NCI-H2227 (cell line): ENCODE results near the gene GCHFR.

Experiments
- DNase-seq: peaks from one replicate; lab custom pipeline; 2025; ENCODE audit not compliant: unreplicated experiment; lab: John Stamatoyannopoulos, UW

Gene GCHFR

GRCh38 chr15:40763801-40764628, at the start of gene GCHFR:
GCHFR (plus strand) TSS chr15:40764068; CDS start chr15:40764181, 113 bp downstream.
- no peak for DNase-seq

- DNase-seq = no peak
These were observed 49.7 kb upstream of the GCHFR start for GRCh38 chr15:40714144-40714543.

- no peak for DNase-seq
These were observed 47.7 kb upstream of the GCHFR start for GRCh38 chr15:40716165-40716564.

GRCh38 chr15:40721701-40722100, 42.2 kb upstream of the GCHFR start:
- DNase-seq = no peak

GRCh38 chr15:40722354-40722753, 41.5 kb upstream of the GCHFR start:
- no peak for DNase-seq

GRCh38 chr15:40722934-40723333, 40.9 kb upstream of the GCHFR start:
- DNase-seq = no peak

DNA sequence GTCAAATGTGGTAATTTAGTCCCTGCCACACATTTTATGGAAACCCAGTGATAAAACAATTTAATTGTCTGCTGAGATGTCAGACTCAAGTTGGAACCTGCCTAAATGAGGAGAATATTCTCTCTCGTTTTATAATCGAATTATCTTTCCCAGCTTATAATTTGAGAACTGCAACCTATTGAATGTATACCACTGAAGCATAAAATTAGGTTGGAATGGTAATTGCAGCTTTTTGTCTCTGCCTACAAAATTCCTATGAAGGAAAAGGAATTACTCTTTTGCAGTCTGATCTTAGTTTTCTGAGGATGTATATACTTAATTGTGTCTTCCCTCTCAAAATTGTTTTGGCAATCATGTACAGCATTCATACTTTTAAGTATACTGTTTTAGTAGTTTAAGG, 39.9 kb upstream of the GCHFR start:
- DNase-seq = no peak

DNA sequence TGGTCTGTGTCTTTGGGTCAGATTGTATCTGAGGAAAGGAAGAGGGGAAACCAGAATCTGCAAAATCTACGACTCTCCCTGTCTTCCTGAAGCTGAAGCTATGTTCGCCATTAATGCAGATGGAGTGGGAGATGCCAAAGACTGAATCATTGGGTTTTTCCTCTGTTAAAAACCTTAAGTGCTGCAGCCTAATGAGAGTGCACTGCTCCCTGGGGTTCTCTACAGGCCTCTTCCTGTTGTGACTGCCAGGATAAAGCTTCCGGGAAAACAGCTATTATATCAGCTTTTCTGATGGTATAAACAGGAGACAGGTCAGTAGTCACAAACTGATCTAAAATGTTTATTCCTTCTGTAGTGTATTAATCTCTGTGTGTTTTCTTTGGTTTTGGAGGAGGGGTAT, 32.8 kb upstream of the GCHFR start:
- DNase-seq = peak; percentile 4

- DNase-seq = no peak
These were observed 27.3 kb upstream of the GCHFR start for GRCh38 chr15:40736575-40736974.

DNA sequence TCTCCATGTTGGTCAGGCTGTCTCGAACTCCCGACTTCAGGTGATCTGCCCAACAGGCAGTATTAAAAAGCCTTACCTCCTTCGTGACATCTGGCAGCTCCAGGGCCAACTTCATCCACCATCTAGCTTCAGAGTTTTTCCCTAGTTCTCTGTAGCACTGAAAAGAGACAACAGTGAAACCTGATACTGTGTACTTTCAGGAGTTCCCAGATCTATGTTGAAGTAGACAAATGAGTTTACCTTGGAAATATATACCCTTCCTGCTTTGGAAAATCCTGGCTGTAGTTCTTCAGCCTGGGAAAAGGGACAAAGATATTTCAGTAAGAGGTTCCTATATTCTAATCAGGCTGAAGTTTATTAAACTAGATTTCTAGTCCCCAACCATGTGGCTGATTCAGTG, 26.8 kb upstream of the GCHFR start:
- no peak for DNase-seq

DNA sequence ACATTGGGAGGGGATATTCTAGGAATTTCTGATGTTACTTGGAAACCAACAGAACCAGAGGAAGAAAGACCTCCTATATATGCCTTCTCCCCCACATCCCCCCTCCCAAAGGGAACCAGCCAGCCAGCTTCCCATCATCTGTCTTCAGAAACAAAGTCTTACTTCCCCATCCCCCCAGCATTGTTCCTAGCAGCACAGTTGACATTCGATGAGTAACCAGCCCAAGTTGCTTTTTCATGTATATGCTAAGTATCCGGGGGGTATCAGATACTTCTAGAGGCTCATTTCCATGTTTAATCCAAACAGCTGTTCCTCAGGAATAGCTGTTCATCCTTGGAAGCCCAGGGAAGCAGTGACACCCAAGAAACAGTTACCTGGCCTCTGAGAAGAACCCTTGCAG, 24.8 kb upstream of the GCHFR start:
- DNase-seq = no peak

DNA sequence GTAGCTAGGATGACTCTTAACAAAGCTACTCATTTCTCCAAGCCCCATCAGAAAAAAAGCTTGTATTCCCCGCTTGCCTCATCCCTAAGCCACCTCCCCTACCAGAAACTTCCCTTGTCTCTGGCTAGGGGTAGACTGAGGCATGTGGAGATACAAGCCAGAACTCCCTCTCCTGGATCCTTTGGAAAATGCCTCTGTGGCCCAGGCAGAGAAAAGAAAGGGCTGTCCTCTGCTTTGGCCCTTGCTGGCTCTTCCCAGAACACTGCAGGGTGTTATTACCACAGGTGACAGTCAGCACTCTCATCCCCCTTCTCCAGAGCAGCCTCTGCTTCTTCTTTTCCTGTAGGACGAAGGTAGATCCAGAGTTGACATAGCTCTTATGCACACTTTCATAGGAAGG, 24.0 kb upstream of the GCHFR start:
- DNase-seq = no peak

GRCh38 chr15:40743485-40743901, 20.4 kb upstream of the GCHFR start:
- DNase-seq = no peak

DNA sequence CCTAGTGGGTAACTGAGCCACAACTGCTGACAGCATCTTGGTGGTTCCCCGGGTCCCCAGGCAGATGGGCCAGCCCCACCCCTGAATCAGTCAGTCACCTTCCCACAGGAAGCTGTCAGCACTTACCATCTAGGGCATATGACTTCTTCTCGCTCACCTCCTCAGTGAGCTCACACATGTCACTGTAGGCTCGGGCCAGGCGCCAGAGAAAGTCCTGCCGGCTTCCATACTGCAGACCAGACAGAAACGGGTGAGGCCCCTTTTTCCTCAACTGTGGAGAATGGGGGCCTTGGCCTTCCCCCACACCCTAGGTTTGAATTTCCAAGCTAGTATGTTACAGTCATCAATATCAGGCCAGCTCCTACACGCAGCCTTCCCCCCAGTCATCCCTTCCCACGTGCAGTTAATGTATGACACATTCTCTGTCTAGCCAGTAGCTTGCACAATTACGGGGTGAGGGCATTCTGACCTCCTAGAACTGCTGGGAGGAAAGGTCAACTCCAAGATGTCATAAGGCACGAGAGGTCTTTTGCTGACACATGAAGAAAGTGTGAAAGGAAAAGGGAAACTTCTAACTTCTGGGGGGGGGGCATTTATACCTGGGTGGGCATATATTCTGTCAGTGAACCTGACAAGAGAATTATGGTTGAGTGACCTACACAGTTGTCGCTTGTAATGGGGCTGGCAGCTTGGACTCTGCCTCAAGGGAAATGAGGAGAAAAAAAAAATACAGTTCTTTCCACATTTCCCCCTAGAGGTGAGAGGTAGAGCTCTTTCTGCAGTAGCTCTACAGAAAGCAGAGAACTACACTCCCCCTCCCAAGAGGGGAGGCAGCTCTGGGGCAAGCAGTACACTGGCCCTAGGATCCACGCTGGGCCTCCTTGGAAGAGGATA, 19.7 kb upstream of the GCHFR start:
- no peak for DNase-seq

DNA sequence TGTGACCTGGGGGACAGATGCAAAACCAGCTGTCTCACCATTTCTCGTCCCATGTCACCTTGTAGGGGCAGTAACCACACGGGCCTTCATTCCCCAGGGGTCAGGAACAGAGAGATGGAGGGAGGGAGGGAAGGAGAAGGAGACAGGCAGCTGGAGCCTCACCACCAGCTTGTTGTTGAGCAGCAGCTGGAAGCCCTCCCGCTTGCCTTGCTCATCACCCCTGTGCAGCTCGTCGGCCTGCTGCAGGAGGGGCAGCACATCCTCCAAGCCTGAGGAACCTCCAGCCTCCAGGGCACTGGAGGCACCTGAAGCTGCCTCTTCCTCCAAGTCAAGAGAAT, 19.1 kb upstream of the GCHFR start:
- no peak for DNase-seq

GRCh38 chr15:40746916-40747418, 16.9 kb upstream of the GCHFR start:
- no peak for DNase-seq

GRCh38 chr15:40747685-40748631, 15.9 kb upstream of the GCHFR start:
- DNase-seq = no peak

DNA sequence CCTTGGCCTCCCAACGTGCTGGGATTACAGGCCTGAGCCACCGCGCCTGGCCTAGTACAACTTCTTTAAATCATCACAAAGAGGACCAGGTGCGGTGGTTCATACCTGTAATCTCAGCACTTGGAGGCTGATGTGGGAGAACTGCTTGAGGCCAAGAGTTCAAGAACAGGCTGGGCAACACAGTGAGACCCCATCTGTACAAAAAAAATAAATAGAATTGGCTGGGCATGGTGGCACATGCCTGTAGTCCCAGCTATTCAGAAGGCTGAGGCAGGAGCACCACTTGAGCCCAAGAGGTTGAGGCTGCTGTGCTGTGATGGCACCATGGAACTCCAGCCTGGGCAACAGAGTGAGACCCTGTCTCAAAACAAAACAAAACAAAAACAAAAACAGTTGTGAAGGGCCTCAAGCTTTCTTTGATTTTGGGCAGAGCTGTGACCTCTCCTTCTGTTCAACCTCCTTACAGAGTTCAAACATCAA, 14.7 kb upstream of the GCHFR start:
- DNase-seq = no peak

- DNase-seq = no peak
These were observed 13.0 kb upstream of the GCHFR start for GRCh38 chr15:40750885-40751284.

DNA sequence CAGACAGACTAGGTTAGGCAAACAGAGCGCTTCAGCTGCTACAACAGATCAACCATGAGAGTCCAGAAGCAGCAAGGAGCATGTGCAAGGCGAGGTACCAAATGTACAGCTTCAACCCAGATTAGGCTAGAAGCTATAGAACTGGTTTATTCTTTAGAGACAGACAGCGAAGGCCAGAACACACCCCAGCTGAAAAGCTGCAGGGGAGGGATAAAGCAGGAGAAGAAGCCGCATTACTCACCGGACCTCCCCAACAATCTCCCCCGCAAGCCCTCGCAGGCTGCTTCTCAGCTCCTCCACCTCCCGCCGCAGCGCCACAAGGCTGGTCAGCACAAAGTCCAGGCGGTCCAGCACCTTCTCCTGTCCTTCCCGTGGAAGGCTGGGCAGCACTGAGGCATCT, 12.1 kb upstream of the GCHFR start:
- DNase-seq = no peak

DNA sequence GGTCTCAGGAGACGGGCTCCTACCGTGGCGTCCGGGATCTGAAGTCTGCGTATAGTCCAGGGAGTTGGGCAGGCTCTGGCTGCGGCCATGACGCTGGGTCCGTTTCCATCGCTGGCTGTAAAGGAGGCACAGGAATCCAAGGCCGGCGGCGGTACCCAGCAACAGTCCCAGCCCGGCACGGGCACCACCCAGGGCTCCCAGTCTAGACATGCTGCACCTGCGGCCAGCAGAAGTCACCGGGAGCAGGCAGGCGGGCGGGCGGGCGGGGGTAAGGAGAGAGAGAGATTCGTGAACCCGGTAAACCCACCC, 9.3 kb upstream of the GCHFR start:
- peak; percentile 32 for DNase-seq
